ENCODE results near the gene COG5. TPM values are rescaled to one million over a fixed set of nuclear protein-coding genes. Genes with fewer than 3 reads are reported as not detected.

COG5 gene
- total RNA-seq, 1 donor from 2014 or later, result 40.8 TPM

GRCh38 chr7:107596881-107597581 is 33.3 kb upstream of the COG5 start:
- Histone ChIP-seq H3K36me3 (peaks cover 37% of the 10 kb centered on the region), H3K4me1 (peaks cover 44% of the 10 kb centered on the region), H3K9me3 (replicated peaks) (no peaks in the 10 kb centered on the region), H3K4me3 (no peak overlapping the region), H3K27ac (replicated peaks) (peak overlapping the region; percentile 80), H3K27me3 (ENCODE audit: low read depth) (no peaks in the 10 kb centered on the region)
- TF ChIP-seq CTCF (IDR thresholded peaks at IDR 0.05; ENCODE audit: borderline replicate concordance), result no peak
- intact Hi-C loops (cut with micrococcal nuclease), result no loop called here
- DNase-seq, result no peak

- H3K36me3 ChIP-seq, result peaks cover 19% of the 10 kb centered on the region
- no peak overlapping the region for H3K4me3 ChIP-seq
- DNase-seq, result no peak
- H3K27ac ChIP-seq (replicated peaks), result peak overlapping the region; percentile 80
- peaks cover 56% of the 10 kb centered on the region for H3K4me1 ChIP-seq
- TF ChIP-seq CTCF (IDR thresholded peaks at IDR 0.05; ENCODE audit: borderline replicate concordance), result no peak
- no peaks in the 10 kb centered on the region for H3K27me3 ChIP-seq (ENCODE audit: low read depth)
- intact Hi-C loops (cut with micrococcal nuclease), result no loop called here
- no peaks in the 10 kb centered on the region for H3K9me3 ChIP-seq (replicated peaks)
Measured at GRCh38 chr7:107594961-107595737, 31.4 kb upstream of the COG5 start.

GRCh38 chr7:107593025-107593410 is 29.3 kb upstream of the COG5 start:
- TF ChIP-seq CTCF (IDR thresholded peaks at IDR 0.05; ENCODE audit: borderline replicate concordance), result no peak
- no peak for DNase-seq
- intact Hi-C loops (cut with micrococcal nuclease), result no loop called here
- Histone ChIP-seq H3K27ac (replicated peaks) (peak overlapping the region; percentile 51), H3K9me3 (replicated peaks) (no peaks in the 10 kb centered on the region), H3K4me3 (no peak overlapping the region), H3K27me3 (ENCODE audit: low read depth) (no peaks in the 10 kb centered on the region), H3K36me3 (peaks cover 22% of the 10 kb centered on the region), H3K4me1 (peaks cover 58% of the 10 kb centered on the region)

- H3K4me1 ChIP-seq, result peaks cover 55% of the 10 kb centered on the region
- no peaks in the 10 kb centered on the region for H3K27me3 ChIP-seq (ENCODE audit: low read depth)
- no peak overlapping the region for H3K4me3 ChIP-seq
- no peaks in the 10 kb centered on the region for H3K9me3 ChIP-seq (replicated peaks)
- no peak for TF ChIP-seq CTCF (IDR thresholded peaks at IDR 0.05; ENCODE audit: borderline replicate concordance)
- H3K27ac ChIP-seq (replicated peaks), result peak overlapping the region; percentile 51
- intact Hi-C loops (cut with micrococcal nuclease), result no loop called here
- peaks cover 22% of the 10 kb centered on the region for H3K36me3 ChIP-seq
- DNase-seq, result no peak
Measured at GRCh38 chr7:107592361-107593024, 28.8 kb upstream of the COG5 start.

- intact Hi-C loops (cut with micrococcal nuclease), result no loop called here
Measured at GRCh38 chr7:107591421-107591820, 27.7 kb upstream of the COG5 start.

More at GRCh38 chr7:107591421-107591820, 27.7 kb upstream of the COG5 start:
- Histone ChIP-seq H3K36me3 (peaks cover 22% of the 10 kb centered on the region), H3K4me3 (no peak overlapping the region), H3K9me3 (replicated peaks) (no peaks in the 10 kb centered on the region), H3K27me3 (ENCODE audit: low read depth) (no peaks in the 10 kb centered on the region), H3K27ac (replicated peaks) (peak overlapping the region; percentile 51), H3K4me1 (peaks cover 54% of the 10 kb centered on the region)
- TF ChIP-seq CTCF (IDR thresholded peaks at IDR 0.05; ENCODE audit: borderline replicate concordance), result no peak
- no peak for DNase-seq
